Mucosa of rectum (tissue), 2 donors: ENCODE results near the gene ACTG2.

ENCODE experiments used
- H3K27ac ChIP-seq, 2 donors: one replicate each; pipeline ENCODE4 v1.7.0; 2013; ENCODE audit warnings: inconsistent platforms in 2 of 2, low read depth in 2 of 2, low read length in 2 of 2
- H3K27me3 ChIP-seq, 2 donors: one replicate each; pipeline ENCODE4 v1.7.0; 2013; ENCODE audit warnings: low read length in 2 of 2; ENCODE audit not compliant: control insufficient read depth in 2 of 2, insufficient read depth in 2 of 2
- H3K36me3 ChIP-seq, 2 donors: one replicate each; pipeline ENCODE4 v1.7.0; 2013; ENCODE audit warnings: low read length in 2 of 2; ENCODE audit not compliant: control insufficient read depth in 2 of 2, insufficient read depth in 2 of 2
- H3K4me1 ChIP-seq, 2 donors: one replicate each; pipeline ENCODE4 v1.7.0; 2013; ENCODE audit warnings: low read length in 2 of 2, mild to moderate bottlenecking in 1 of 2; ENCODE audit not compliant: control insufficient read depth in 2 of 2, insufficient read depth in 2 of 2
- H3K4me3 ChIP-seq, 2 donors: one replicate each; pipeline ENCODE4 v1.7.0; 2013; ENCODE audit warnings: low read length in 2 of 2
- H3K9ac ChIP-seq, 2 donors: one replicate each; pipeline ENCODE4 v1.7.0; 2013; ENCODE audit warnings: low read length in 2 of 2, low read depth in 1 of 2, mild to moderate bottlenecking in 1 of 2
- H3K9me3 ChIP-seq, 2 donors: one replicate each; pipeline ENCODE4 v1.7.0; 2013; ENCODE audit warnings: low read length in 2 of 2; ENCODE audit not compliant: control insufficient read depth in 2 of 2
- donor health status: healthy.
- donor health status: Normal muscosa, but diverticular disease.

The ACTG2 gene

GRCh38 chr2:73910873-73911547 is 18.2 kb downstream of the ACTG2 start:
- H3K9ac ChIP-seq: no peak overlapping the region
- H3K9me3 ChIP-seq: no peaks in the 10 kb centered on the region
- H3K27me3 ChIP-seq: no peaks in the 10 kb centered on the region
- H3K36me3 ChIP-seq: no peaks in the 10 kb centered on the region
- no peaks in the 10 kb centered on the region for H3K4me1 ChIP-seq
- H3K27ac ChIP-seq: no peak overlapping the region
- H3K4me3 ChIP-seq: no peak overlapping the region

- Histone ChIP-seq H3K27ac (no peak overlapping the region), H3K4me3 (no peak overlapping the region), H3K4me1 (no peaks in the 10 kb centered on the region), H3K9me3 (no peaks in the 10 kb centered on the region), H3K36me3 (no peaks in the 10 kb centered on the region), H3K9ac (no peak overlapping the region), H3K27me3 (no peaks in the 10 kb centered on the region)
Measured at GRCh38 chr2:73911548-73912208, 18.9 kb downstream of the ACTG2 start.

- H3K9me3 ChIP-seq: no peaks in the 10 kb centered on the region
- H3K9ac ChIP-seq: no peak overlapping the region
- H3K36me3 ChIP-seq: no peaks in the 10 kb centered on the region
- H3K27me3 ChIP-seq: no peaks in the 10 kb centered on the region
- no peak overlapping the region for H3K27ac ChIP-seq
- no peak overlapping the region for H3K4me3 ChIP-seq
- no peaks in the 10 kb centered on the region for H3K4me1 ChIP-seq
Measured at GRCh38 chr2:73913414-73914054, 20.7 kb downstream of the ACTG2 start.

- H3K4me1 ChIP-seq: no peaks in the 10 kb centered on the region
- no peak overlapping the region for H3K9ac ChIP-seq
- no peaks in the 10 kb centered on the region for H3K27me3 ChIP-seq
- no peak overlapping the region for H3K4me3 ChIP-seq
- H3K27ac ChIP-seq: no peak overlapping the region
- no peaks in the 10 kb centered on the region for H3K9me3 ChIP-seq
- H3K36me3 ChIP-seq: no peaks in the 10 kb centered on the region
Measured at GRCh38 chr2:73914667-73915066, 21.9 kb downstream of the ACTG2 start.

- Histone ChIP-seq H3K4me3 (no peak overlapping the region), H3K27ac (no peak overlapping the region), H3K9me3 (no peaks in the 10 kb centered on the region), H3K27me3 (no peaks in the 10 kb centered on the region), H3K4me1 (no peaks in the 10 kb centered on the region), H3K9ac (no peak overlapping the region), H3K36me3 (no peaks in the 10 kb centered on the region)
Measured at GRCh38 chr2:73915437-73915993, 22.7 kb downstream of the ACTG2 start.

- Histone ChIP-seq H3K27me3 (no peaks in the 10 kb centered on the region), H3K36me3 (no peaks in the 10 kb centered on the region), H3K9ac (no peak overlapping the region), H3K9me3 (no peaks in the 10 kb centered on the region), H3K4me3 (no peak overlapping the region), H3K27ac (no peak overlapping the region), H3K4me1 (no peaks in the 10 kb centered on the region)
Measured at GRCh38 chr2:73916666-73917065, 23.9 kb downstream of the ACTG2 start.

GRCh38 chr2:73917296-73917695 is 24.5 kb downstream of the ACTG2 start:
- Histone ChIP-seq H3K27ac (no peak overlapping the region), H3K36me3 (no peaks in the 10 kb centered on the region), H3K4me1 (no peaks in the 10 kb centered on the region), H3K9me3 (no peaks in the 10 kb centered on the region), H3K27me3 (no peaks in the 10 kb centered on the region), H3K4me3 (no peak overlapping the region), H3K9ac (no peak overlapping the region)

GRCh38 chr2:73917696-73918207 is 24.9 kb downstream of the ACTG2 start:
- no peaks in the 10 kb centered on the region for H3K36me3 ChIP-seq
- no peaks in the 10 kb centered on the region for H3K4me1 ChIP-seq
- no peak overlapping the region for H3K4me3 ChIP-seq
- H3K9ac ChIP-seq: no peak overlapping the region
- no peak overlapping the region for H3K27ac ChIP-seq
- H3K9me3 ChIP-seq: no peaks in the 10 kb centered on the region
- H3K27me3 ChIP-seq: no peaks in the 10 kb centered on the region

GRCh38 chr2:73918856-73919255 is 26.0 kb downstream of the ACTG2 start:
- no peak overlapping the region for H3K4me3 ChIP-seq
- H3K27me3 ChIP-seq: no peaks in the 10 kb centered on the region
- no peaks in the 10 kb centered on the region for H3K36me3 ChIP-seq
- H3K9me3 ChIP-seq: no peaks in the 10 kb centered on the region
- no peak overlapping the region for H3K9ac ChIP-seq
- H3K27ac ChIP-seq: no peak overlapping the region
- no peaks in the 10 kb centered on the region for H3K4me1 ChIP-seq

- Histone ChIP-seq H3K27ac (no peak overlapping the region), H3K4me3 (no peak overlapping the region), H3K36me3 (no peaks in the 10 kb centered on the region), H3K9ac (no peak overlapping the region), H3K27me3 (no peaks in the 10 kb centered on the region), H3K9me3 (no peaks in the 10 kb centered on the region), H3K4me1 (no peaks in the 10 kb centered on the region)
Measured at GRCh38 chr2:73919596-73920228, 26.9 kb downstream of the ACTG2 start.
